ENCODE measurements around the gene PARP1.

PARP1 gene

DNA sequence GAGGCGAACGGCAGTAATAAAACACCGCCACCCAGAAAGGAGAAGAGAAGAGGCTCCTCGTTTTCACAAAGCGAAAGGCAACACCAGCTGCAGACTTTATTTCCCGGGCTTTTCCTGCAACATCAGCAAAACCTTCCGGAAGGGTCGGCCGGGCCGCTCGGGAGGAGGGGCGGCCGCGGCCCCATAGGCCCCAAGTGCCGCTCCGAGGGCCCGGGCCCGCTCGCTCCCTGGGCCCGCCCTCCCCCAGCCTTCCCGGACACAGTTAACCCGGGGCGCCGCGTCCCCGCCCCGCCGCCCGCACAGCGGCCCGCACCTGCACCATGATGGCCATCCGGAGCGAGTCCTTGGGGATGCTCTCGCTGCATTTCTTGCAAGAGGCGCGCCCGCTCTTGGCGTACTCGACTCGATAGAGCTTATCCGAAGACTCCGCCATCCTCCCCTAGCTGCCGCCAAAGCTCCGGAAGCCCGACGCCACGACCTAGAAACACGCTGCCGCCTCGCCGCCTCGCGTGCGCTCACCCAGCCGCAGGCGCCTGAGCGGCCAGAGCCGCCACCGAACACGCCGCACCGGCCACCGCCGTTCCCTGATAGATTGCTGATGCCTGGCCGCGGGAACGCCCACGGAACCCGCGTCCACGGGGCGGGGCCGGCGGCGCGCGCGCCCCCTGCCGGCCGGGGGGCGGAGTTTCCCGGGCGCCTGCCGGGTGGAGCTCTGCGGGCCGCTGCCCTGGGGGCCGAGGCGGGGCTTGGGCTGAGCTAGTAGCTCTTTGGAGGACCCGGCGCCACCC lies at the start of gene PARP1:
PARP1 (minus strand) TSS at position 597 of the 788 bp plus-strand sequence; CDS start at position 433, 164 bp downstream.
- H3K4me3 Mint-ChIP-seq, result peak within 1 kb of the TSS; percentile 94
- H3K9me3 Mint-ChIP-seq, result no peaks in the 10 kb centered on the region
- H3K4me1 Mint-ChIP-seq, result peaks cover 54% of the 10 kb centered on the region
- DNase-seq (ENCODE audit: low spot score in 2 of 2) (peak; percentile 82 to 88), ATAC-seq (replicated peaks; ENCODE audit: extremely low read depth, poor library complexity, severe bottlenecking) (peak; percentile 84)
- peak within 1 kb of the TSS; percentile 94 for H3K27ac Mint-ChIP-seq (ENCODE audit: low read depth)
- H3K27me3 Mint-ChIP-seq, result no peaks in the 10 kb centered on the region
- H3K36me3 Mint-ChIP-seq (ENCODE audit: insufficient read depth), result peaks cover 21% of the 10 kb centered on the region

DNA sequence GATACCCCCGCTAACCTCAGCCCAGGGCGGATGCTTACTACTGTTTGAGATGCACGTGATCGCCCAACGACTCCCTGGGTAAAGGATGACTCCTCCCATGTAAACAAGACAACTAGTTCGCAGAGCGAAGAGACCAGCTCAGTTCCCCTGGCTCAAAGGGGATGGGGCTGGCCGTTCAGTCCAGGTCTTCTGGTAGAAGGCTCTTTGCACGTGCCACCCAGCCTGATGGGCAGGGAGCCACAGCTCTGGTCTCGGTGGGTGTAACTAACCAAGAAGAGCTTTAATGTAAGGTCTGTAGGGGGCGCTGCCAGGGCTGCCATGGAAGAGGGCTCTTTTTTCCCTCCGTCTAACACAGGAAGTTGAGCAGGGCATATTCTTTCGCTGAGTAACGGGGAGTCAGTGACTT lies 49.4 kb upstream of the PARP1 start:
- ATAC-seq (replicated peaks; ENCODE audit: extremely low read depth, poor library complexity, severe bottlenecking) (peak; percentile 92), DNase-seq (ENCODE audit: low spot score in 2 of 2) (peak; percentile 28 to 48)
- Mint-ChIP-seq H3K36me3 (ENCODE audit: insufficient read depth) (peaks cover 2% of the 10 kb centered on the region), H3K4me1 (peaks cover 11% of the 10 kb centered on the region), H3K9me3 (no peaks in the 10 kb centered on the region), H3K4me3 (peak overlapping the region; percentile 38), H3K27me3 (no peaks in the 10 kb centered on the region), H3K27ac (ENCODE audit: low read depth) (peak overlapping the region; percentile 57)

DNA sequence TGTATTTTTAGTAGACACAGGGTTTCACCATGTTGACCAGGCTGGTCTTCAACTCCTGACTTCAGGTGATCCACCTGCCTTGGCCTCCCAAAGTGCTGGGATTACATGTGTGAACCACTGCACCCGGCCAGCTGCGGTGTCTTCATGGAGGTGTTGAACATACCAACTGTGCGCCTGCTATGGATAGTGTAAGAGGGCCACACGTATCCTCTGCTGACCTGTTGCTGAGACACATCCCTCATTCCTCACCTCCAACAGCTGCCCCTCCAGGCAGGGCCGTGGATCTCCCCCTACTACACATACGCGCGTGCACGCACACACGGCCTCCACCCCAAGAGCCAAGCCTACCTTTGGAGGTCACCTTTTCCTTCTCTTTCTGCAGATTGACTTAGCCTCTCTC lies 48.0 kb upstream of the PARP1 start:
- DNase-seq (ENCODE audit: low spot score in 2 of 2) (no peak), ATAC-seq (replicated peaks; ENCODE audit: extremely low read depth, poor library complexity, severe bottlenecking) (no peak)
- Mint-ChIP-seq H3K27ac (ENCODE audit: low read depth) (no peak overlapping the region), H3K4me1 (peaks cover 11% of the 10 kb centered on the region), H3K4me3 (no peak overlapping the region), H3K36me3 (ENCODE audit: insufficient read depth) (peaks cover 2% of the 10 kb centered on the region), H3K9me3 (no peaks in the 10 kb centered on the region), H3K27me3 (no peaks in the 10 kb centered on the region)

DNA sequence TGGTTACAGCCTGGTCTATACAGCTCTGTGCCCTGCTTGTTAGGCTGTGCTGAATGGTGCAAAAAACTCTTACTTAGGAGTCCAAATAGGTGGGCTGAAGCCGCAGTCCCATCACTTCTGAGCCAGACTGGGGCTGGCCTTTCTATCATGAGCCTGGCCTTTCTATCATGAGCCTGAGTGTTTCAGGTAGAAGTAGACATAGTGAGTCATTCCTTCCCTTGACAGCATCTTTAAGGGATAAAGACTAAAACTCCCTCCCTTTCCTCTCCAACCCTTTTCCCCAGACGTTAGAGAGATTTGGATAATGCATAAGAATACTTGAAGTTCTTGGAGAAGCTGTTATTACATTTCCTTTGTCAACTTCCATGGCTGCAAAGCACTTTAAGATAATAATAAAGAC lies 46.5 kb upstream of the PARP1 start:
- DNase-seq (ENCODE audit: low spot score in 2 of 2), result no peak
- no peaks in the 10 kb centered on the region for H3K9me3 Mint-ChIP-seq
- no peaks in the 10 kb centered on the region for H3K27me3 Mint-ChIP-seq
- H3K36me3 Mint-ChIP-seq (ENCODE audit: insufficient read depth), result peaks cover 2% of the 10 kb centered on the region
- H3K27ac Mint-ChIP-seq (ENCODE audit: low read depth), result no peak overlapping the region
- H3K4me1 Mint-ChIP-seq, result peaks cover 11% of the 10 kb centered on the region
- H3K4me3 Mint-ChIP-seq, result no peak overlapping the region
- ATAC-seq (replicated peaks; ENCODE audit: extremely low read depth, poor library complexity, severe bottlenecking), result no peak

DNA sequence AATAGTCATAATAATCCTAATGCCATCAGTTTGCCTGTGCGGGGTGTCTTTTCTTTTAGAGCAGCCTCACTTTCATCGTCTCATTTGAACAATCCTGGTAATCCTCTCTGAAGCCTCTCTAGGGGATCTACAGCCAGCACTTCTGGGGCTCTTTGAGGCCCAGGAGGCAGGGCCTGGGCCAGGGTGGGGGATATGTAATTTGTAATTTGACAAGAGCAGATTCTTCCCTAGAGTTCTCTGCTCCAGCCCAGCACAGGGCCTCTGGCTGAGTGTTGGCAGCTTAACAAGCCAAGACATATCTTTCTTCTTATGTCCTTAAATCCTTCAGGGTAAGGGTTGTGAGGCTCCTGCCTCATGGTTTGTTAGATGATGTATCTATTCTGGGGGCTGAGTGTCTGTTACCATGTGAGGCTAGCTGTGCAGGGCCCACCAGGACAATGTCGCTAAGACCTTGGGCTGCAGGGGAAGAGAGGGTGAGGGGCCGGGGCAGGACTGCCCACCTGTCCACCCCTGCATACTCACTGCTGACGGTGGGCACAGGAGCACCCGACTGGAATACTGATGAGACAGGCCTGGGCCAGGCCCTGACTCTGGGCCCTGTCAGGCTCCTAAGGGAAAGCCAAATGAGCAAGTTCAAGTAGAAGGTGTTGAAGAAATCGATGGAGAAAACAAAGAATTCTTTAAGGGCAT lies 45.3 kb upstream of the PARP1 start:
- no peak for ATAC-seq (replicated peaks; ENCODE audit: extremely low read depth, poor library complexity, severe bottlenecking)
- peak overlapping the region; percentile 44 for H3K27ac Mint-ChIP-seq (ENCODE audit: low read depth)
- H3K4me1 Mint-ChIP-seq, result peaks cover 11% of the 10 kb centered on the region
- H3K9me3 Mint-ChIP-seq, result no peaks in the 10 kb centered on the region
- DNase-seq (ENCODE audit: low spot score in 2 of 2), result no peak
- peaks cover 2% of the 10 kb centered on the region for H3K36me3 Mint-ChIP-seq (ENCODE audit: insufficient read depth)
- no peaks in the 10 kb centered on the region for H3K27me3 Mint-ChIP-seq
- no peak overlapping the region for H3K4me3 Mint-ChIP-seq

DNA sequence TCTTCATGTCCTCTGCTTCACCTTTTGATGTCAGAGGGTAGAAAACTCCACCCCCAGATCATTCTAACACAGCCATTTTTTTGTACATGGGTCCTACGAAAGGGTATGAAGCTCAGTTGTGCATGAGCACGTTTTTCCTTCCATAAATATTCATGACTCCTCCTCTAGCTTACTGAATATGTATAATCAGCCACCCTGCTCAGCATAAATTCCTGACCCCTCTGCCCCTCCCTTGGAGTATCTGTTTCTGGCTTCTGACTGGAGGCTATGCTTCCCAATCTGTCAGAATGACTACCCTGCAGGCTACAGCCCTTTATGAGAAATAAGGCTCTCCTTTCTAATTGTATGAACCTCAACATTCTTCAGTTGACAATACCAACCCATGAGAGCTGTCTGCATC lies 42.8 kb upstream of the PARP1 start:
- Mint-ChIP-seq H3K36me3 (ENCODE audit: insufficient read depth) (no peaks in the 10 kb centered on the region), H3K9me3 (no peaks in the 10 kb centered on the region), H3K4me1 (peaks cover 10% of the 10 kb centered on the region), H3K4me3 (no peak overlapping the region), H3K27me3 (no peaks in the 10 kb centered on the region), H3K27ac (ENCODE audit: low read depth) (no peak overlapping the region)
- DNase-seq (ENCODE audit: low spot score in 2 of 2) (no peak), ATAC-seq (replicated peaks; ENCODE audit: extremely low read depth, poor library complexity, severe bottlenecking) (no peak)

DNA sequence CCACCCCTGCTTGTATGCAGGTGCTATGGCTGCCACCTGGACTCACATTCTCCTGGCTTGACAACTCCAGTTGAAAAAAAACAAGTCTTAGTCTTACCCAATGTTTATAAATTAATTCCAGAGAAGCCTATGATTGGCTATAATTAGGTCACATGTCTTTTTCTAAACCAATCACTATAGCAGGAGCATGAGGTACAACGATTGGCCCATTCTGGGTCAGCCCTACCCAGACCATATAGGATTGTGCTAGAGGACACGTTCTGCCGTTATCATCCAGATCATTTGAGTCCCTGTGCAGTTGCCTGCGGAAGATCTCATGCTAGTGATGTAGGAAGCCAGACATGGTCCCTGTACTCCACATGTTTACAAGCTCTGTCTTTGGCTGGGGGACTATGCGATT lies 41.9 kb upstream of the PARP1 start:
- Mint-ChIP-seq H3K27me3 (no peaks in the 10 kb centered on the region), H3K4me1 (peaks cover 19% of the 10 kb centered on the region), H3K36me3 (ENCODE audit: insufficient read depth) (no peaks in the 10 kb centered on the region), H3K9me3 (no peaks in the 10 kb centered on the region), H3K27ac (ENCODE audit: low read depth) (no peak overlapping the region), H3K4me3 (no peak overlapping the region)
- no peak for ATAC-seq (replicated peaks; ENCODE audit: extremely low read depth, poor library complexity, severe bottlenecking)
- no peak for DNase-seq (ENCODE audit: low spot score in 2 of 2)

DNA sequence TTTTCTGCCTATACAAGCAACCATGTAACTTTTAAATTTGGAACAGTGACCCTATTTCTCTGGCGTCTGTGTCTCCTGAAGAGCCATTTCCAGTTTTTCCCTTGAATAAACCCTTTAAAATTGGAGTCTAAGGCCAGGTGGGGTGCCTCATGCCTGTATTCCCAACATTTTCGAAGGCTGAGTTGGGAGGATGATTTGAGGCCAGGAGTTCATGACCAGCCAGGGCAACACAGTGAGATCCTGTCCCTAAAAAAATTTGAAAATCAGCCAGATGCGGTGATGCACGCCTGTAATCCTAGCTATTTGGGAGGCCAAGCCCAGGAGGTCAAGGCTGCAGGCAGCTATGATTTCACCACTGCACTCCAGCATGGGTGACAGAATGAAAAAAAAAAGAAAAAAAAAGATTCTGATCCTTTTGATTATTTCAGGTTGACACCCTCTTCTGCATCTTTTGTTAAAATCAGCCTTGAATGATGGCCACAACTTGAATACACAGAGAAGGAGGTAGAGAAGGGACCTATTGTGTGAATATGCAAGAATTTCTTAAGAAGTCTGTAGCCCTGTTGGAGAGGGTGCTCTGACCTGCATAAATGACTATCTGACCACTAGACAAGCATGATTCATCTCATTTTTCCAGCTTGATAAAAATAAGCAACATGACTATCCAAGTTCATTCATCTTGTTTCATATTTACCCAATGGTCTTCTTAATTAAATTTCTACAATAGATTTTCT lies 40.2 kb upstream of the PARP1 start:
- Mint-ChIP-seq H3K4me1 (peaks cover 27% of the 10 kb centered on the region), H3K27ac (ENCODE audit: low read depth) (no peak overlapping the region), H3K9me3 (no peaks in the 10 kb centered on the region), H3K4me3 (no peak overlapping the region), H3K27me3 (no peaks in the 10 kb centered on the region), H3K36me3 (ENCODE audit: insufficient read depth) (peaks cover 1% of the 10 kb centered on the region)
- DNase-seq (ENCODE audit: low spot score in 2 of 2), result no peak
- ATAC-seq (replicated peaks; ENCODE audit: extremely low read depth, poor library complexity, severe bottlenecking), result no peak

DNA sequence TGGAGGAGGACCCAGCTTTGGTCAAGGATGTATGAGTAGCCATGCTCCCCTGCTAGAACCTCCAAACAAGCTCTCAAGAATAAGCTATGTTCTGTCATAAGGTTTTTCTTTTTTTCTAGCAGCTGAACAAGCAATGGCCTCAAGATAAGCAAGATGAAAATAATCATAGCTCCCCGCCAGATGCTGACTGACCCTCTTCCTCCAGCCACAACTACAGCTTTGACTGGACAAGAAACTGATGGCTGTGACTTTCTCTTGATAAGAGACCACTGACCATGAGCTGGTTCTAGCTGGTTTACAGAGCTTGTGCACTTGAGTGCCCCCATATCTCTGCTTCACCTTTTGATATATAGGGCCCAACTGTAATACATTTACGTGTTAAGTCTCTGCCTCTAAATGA lies 38.2 kb upstream of the PARP1 start:
- no peak for ATAC-seq (replicated peaks; ENCODE audit: extremely low read depth, poor library complexity, severe bottlenecking)
- Mint-ChIP-seq H3K36me3 (ENCODE audit: insufficient read depth) (peaks cover 1% of the 10 kb centered on the region), H3K4me3 (no peak overlapping the region), H3K9me3 (no peaks in the 10 kb centered on the region), H3K4me1 (peaks cover 27% of the 10 kb centered on the region), H3K27me3 (no peaks in the 10 kb centered on the region), H3K27ac (ENCODE audit: low read depth) (peak overlapping the region; percentile 41)
- DNase-seq (ENCODE audit: low spot score in 2 of 2), result no peak

DNA sequence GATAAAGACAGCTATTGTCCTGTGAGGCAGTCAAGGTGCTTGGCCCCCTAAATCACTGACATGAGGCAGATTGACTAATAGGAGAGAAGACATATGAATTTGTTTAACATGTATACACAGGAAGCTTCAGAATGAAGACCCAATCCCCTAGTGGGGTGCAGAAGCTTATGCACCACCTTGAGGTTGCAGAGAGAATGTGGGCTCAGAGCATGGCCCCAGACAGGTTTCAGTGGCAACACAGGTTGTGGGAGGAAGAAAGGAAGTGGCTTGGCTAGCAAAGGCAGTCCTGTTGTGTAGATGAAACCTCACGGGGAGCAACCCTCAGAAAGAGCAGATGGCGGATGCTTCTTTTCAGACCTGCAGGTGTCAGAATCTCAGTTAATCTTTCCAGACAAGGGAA lies 37.0 kb upstream of the PARP1 start:
- peak; percentile 41 to 79 for DNase-seq (ENCODE audit: low spot score in 2 of 2)
- H3K4me3 Mint-ChIP-seq, result peak overlapping the region; percentile 0

DNA sequence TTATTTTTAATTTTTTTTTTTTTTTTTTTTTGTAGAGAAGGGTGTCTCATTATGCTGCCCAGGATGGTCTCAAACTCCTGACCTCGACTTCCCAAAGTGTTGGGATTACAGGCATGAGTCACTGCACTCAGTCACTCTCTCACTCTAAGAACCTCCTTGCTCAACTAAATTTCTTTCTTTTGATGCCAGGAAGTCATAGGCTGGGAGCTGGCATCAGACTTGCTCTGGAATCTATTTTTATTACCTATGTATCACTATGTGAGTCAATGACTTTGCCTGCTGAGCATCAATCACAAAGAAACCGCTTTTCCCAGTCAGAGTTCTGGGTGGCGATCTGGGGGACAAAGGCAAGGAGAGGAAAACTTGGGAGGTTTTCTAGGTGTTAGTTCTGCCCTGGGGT lies 35.5 kb upstream of the PARP1 start:
- Mint-ChIP-seq H3K27me3 (no peaks in the 10 kb centered on the region), H3K27ac (ENCODE audit: low read depth) (no peak overlapping the region), H3K36me3 (ENCODE audit: insufficient read depth) (peaks cover 1% of the 10 kb centered on the region), H3K4me1 (peaks cover 27% of the 10 kb centered on the region), H3K9me3 (no peaks in the 10 kb centered on the region), H3K4me3 (no peak overlapping the region)
- DNase-seq (ENCODE audit: low spot score in 2 of 2) (no peak), ATAC-seq (replicated peaks; ENCODE audit: extremely low read depth, poor library complexity, severe bottlenecking) (no peak)

More for the DNA sequence above, 37.0 kb upstream of the PARP1 start:
- peak; percentile 100 for ATAC-seq (replicated peaks; ENCODE audit: extremely low read depth, poor library complexity, severe bottlenecking)
- H3K27ac Mint-ChIP-seq (ENCODE audit: low read depth), result peak overlapping the region; percentile 41
- peaks cover 1% of the 10 kb centered on the region for H3K36me3 Mint-ChIP-seq (ENCODE audit: insufficient read depth)
- peaks cover 27% of the 10 kb centered on the region for H3K4me1 Mint-ChIP-seq
- H3K9me3 Mint-ChIP-seq, result no peaks in the 10 kb centered on the region
- H3K27me3 Mint-ChIP-seq, result no peaks in the 10 kb centered on the region

DNA sequence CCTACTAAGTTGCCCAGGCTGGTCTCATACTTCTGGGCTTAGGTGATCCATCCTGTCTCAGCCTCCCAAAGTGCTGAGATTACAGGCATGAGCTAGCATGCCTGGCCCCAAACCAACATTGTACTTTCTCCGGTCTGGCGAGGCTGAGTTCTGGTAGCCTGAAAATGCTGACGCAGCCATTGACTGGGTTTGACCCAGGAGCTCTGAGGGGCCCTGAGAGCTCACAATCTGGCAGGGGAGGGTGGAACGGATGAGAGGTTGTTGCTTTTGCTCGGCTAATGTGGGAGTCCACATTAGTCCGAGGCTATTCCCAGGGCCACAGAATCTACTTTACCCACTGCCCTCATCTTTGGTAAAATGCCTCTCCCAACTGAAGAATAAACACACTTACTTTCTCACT lies 35.1 kb upstream of the PARP1 start:
- Mint-ChIP-seq H3K27me3 (no peaks in the 10 kb centered on the region), H3K4me3 (no peak overlapping the region), H3K4me1 (peaks cover 27% of the 10 kb centered on the region), H3K27ac (ENCODE audit: low read depth) (no peak overlapping the region), H3K36me3 (ENCODE audit: insufficient read depth) (peaks cover 1% of the 10 kb centered on the region), H3K9me3 (no peaks in the 10 kb centered on the region)
- DNase-seq (ENCODE audit: low spot score in 2 of 2), result no peak
- no peak for ATAC-seq (replicated peaks; ENCODE audit: extremely low read depth, poor library complexity, severe bottlenecking)

Measured in central memory CD8-positive, alpha-beta T cell (primary cell).